HG03378 (cell line): Measurements from ENCODE around the gene ITGB6.
"Not testable (repeated sequence)": the region's sequence is repeated elsewhere in the genome, so short reads cannot be mapped to it uniquely, and the experiment has no call there.

Experiments used
- ATAC-seq: cut with Tn5 transposase; IDR thresholded peaks from one replicate; pipeline ENCODE4 v1.9.1; 2021; ENCODE audit warnings: mild to moderate bottlenecking, moderate library complexity; ENCODE audit not compliant: unreplicated experiment

ITGB6 gene

DNA sequence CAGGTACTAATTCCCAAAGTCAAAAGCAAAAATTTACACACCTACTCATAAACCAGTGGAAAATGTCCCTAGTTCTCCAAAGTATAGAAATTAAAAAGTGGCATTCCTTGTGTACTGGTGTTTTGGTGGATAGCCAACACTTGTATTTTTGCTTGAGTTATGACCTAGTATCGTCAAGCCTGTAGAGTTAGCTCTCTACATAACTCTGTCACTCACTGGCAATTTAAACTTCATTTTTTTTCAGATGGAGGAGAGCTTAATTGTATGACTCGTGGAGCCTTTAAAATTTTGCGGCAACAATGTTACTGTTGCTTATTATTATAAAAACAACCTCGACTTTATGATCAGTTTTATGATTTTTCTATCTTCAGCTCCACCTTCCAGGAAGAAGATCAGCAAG is 58.7 kb downstream of the ITGB6 start:
- ATAC-seq: no peak

DNA sequence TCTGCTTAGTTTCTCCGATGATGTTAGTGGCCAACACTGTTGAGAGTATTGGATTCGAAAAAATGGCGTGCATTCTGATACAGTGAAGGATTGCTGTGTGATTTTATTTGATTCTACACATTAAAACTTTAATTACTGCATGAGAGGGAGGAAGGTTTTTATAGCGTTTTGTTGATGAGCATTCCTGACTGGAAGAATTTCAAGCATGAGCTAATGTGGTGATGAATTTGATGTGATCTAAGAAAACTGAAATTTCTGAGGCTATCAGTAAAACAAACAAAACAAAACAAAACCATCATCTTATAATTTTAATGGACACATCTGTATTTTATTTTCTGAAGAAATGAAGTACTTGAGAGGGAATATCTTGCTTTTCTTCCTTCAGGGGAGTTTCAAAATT is 59.6 kb downstream of the ITGB6 start:
- ATAC-seq: no peak

DNA sequence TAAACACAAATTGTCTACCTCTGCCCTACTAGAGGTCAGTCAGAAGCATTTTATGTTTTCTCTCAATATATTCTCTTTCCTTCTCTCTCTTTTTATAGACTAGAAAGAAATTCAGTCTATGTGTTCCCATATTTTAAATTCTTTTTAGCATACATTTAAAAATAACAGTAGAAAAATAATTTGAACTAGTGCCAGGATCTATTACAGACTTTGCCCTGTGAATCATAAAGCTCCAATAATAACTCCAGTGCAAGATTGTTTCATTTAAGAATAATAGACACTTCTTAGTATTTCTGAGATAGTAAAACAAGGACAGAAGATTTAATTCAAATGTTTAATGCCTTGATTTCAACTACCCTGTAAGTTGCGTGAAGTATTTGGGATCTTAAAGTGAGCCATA is 60.1 kb downstream of the ITGB6 start:
- no peak for ATAC-seq

DNA sequence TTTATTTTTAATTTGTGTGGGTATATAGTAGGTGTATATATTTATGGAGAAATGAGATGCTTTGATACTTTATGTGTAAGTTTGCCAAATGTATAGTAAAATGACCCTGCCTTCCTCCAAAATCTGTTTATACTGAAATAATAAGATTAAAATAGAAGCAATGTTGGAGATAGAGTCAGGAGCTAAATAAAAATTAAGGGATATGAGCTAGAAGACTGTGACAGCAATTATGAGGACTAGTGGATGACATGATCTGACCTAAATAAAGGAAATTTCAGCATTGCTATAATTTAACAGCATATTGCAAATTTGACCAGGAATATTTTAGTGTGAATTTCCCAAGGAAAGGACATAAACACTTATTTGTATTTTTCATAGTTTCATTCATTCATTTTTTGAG is 60.7 kb downstream of the ITGB6 start:
- ATAC-seq: no peak

DNA sequence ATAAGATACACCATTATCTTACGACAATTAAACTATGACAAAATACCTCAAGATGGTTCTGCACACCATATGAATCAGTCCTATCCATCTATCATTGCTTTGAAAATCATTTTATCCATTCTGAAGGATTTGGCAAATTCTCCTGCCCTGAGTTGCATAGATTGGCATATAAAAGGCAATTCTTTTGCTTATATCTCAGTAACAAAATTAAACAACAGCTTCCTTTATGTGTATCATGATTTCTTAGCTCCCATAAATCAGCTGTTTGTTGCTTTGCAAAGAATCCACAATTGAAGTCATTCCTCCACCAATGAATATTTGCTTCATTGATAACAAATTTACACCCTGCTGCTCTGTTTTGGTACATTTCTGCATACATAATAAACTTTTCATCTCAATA is 61.7 kb downstream of the ITGB6 start:
- no peak for ATAC-seq

DNA sequence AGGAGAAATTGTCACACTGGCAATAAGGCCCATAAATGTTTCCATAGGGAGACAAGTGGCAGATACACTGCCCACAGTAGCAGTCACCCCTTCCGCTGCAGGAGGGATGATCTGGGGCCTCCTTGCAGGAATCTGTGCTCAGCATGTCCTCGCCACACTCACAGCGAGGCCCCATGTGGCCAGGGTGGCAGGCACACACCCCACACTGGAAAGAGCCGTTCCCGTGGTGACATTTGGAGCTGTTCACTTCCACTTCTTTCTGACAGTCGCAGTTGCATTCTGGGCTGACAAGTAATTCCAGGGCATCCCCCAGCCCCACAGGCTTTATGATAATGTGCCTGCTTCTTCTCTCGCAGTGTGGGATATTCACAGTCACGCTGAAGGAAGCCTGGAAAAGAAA is 62.6 kb downstream of the ITGB6 start:
- ATAC-seq: no peak

DNA sequence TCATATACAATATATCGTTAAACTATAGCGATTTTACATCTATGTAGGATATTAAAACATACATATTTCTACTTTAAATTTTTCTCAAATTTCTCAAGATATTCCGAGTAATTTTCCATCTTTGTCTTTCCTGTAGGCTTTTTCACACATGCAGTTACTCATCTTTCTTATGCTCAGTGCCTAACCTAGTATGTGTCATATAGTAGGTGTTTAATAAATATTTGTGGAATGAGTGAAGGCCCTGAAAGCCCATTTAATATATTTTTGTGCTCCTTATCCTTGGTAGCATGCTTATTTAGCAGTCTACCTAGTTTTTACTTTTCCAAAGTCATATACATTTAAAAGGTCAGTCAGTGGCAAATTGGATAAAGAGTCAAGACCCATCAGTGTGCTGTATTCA is 67.3 kb downstream of the ITGB6 start:
- no peak for ATAC-seq

DNA sequence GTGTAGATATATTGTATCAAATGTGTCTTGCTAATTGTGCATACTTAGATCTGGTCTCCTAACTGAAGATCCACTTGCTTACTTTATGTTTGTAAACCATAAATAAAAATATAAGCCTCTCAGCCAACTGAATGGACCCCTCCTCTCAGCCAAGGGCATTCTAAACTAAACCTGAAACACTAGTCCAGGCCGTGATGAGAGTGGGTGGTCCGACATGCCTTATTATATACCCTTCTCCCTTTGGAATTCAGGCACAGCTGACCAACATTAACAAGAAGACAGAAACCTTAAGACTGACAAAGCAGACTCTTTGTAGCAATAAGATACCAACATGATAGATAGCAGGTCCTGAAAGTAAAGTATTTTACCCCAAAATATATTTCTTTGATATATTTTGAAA is 73.3 kb downstream of the ITGB6 start:
- no peak for ATAC-seq

DNA sequence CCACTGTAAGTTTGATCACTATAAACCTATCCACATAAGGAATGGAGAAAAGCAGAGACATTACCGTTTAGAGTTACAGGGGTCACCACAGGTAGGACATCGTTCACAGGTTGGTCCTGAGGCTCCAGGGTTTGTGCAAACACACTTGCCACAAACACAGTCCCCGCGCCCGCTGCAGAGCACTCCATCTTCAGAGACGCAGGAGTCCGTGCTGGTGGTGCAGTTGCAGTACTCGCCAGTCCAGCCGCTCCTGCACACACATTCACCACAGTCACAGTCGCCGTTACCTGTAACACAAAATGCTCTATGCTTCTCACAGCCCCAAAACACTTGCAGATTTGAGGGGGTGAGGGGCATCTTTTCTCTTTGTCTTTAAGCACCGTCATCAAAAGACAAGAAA is 73.8 kb downstream of the ITGB6 start:
- no peak for ATAC-seq

DNA sequence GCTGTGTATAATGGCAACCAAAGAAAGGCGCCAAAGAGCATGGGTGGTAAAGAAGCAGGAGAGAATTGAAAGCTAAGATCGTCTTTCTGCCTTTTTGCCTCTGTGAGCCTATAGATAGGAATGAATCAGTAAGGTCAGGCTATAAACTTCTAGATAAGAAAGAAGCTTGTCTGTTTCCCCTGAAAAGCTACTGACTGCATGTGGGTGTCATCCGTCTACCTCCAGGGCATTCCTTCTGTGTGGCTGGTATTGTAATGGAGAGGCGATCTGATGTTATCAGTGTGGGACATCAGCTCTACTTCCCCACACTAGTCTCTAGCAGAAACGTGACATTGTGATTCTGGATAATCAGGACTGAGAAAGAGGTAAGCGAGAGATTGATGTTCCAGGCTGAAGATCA is 74.2 kb downstream of the ITGB6 start:
- no peak for ATAC-seq

DNA sequence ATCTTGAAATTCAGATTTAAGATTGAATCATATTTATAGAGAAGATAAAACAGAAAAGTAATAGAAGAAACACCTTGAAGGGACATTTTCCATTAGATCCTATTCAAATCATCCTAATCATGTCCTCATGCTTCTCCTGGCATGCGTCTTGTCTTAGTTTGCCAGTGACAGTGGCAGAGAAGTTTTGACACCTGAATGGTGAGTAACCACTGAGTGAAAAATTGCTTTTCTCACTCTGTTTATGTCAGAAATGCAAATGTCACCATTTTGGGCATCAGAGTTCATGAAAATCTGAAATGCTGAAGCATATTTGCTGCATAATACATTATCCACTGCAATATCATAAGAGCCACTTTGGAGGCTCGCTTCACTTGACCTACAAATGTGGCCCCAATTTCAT is 74.7 kb downstream of the ITGB6 start:
- no peak for ATAC-seq

DNA sequence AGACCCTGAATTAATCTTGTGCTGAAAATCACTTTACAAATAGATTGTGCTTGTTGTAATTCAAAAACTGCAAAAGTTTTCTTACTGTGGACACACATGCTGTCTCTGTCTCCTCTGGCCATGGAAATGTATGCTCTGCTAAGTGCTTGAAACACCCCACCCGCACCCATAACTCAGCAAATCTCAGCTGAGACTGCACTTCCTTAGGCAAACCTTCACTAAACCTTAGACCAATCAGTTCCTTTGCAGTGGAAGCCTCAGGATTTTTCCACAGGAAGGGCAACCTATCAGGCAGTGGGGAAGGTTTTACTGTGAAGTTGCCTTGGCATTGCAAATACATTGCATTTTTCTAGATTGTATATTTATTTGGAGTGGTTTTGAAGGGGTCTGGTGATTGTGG is 75.5 kb downstream of the ITGB6 start:
- ATAC-seq: no peak

DNA sequence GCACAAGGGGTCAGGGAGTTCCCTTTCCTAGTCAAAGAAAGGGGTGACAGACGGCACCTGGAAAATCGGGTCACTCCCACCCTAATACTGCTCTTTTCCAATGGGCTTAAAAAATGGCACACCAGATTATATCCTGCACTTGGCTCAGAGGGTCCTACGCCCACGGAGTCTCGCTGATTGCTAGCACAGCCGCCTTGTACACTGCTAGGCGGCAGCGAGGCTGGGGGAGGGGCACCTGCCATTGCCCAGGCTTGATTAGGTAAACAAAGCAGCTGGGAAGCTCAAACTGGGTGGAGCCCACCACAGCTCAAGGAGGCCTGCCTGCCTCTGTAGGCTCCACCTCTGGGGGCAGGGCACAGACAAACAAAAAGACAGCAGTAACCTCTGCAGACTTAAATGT is 85.4 kb downstream of the ITGB6 start:
- ATAC-seq: not testable (repeated sequence)

DNA sequence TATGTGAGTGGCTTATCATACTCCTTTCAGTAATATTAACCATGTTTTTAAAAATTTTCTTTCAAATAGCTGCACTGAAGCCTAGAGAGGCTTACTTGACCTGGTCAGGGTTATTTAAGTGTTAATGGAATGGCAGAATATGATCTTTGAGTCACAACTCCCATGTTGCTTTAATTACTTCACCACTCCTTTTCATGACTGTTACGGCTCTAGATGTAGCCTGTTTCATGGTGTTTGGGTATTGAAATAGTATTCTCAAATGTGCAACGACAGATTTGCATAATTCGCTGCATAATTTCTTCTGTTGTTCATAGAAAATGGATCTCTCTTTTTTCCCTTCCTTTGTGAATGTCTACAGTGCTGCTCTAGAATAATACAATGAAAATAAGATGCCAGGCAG is 86.1 kb downstream of the ITGB6 start:
- ATAC-seq: no peak

DNA sequence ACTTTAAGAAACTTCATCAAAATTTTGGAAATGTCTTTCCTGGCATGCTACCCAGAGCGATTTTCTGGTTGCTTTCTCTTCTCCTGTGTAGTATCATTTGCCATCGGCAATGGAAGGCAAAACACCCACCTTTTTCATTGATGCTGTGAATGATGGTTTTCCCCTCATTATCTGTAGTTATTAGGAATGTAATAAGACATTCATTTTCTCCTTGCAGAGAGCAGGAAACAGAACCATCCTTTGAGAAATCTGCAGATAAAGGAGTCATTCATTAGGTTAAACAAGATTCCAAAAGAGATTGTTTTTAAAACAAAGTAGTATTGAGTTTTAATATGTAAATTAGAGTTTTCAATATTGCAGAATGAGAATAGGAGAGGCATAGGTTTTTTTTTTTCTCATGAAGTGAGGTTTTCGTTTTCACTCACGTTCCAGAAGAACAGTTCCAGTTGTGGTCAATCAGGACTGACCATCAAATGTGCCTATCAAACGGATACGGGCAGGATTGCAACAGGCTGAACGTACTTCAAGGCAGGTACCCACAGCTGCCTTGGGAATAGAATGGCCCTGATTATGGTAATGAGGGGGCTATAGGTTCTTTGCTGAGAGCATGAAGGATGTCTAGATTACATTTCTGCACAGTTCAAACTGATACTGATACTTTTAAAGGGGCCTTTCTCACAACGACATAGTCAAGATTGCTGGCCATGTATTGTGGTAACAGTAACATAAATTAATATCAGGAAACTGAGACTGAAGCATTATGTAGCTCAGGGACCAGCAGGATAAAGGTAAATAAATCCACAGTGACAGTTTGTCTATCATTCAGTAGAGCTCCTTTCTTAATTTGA is 87.9 kb downstream of the ITGB6 start:
- peak; percentile 64 for ATAC-seq

DNA sequence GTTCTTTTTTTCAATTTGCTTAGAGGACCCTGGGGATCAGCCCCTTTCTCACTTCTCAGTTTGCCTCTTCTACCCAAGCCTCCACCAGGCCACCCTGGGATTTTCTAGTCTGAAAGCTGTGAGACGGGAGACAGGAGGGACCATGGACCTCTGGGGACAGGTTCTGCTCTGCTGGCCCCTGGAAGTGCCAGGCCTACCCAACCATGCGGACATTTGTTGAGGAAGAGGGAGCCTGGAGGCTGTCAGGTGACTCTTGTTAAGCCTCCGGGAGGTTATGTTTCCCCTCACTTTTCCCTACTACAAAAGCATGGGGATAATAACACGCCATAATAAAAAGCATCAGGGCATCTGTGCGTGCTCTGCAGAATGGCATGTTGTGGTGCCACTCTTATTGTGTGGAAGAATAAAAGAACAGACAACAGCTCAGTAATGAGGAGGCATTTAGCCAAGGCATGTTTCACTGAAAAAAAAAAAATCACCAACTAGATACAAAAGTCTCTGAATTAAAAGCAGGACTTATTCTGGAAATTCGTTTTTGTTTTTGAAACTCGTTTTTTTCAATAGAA is 89.3 kb downstream of the ITGB6 start:
- ATAC-seq: no peak

DNA sequence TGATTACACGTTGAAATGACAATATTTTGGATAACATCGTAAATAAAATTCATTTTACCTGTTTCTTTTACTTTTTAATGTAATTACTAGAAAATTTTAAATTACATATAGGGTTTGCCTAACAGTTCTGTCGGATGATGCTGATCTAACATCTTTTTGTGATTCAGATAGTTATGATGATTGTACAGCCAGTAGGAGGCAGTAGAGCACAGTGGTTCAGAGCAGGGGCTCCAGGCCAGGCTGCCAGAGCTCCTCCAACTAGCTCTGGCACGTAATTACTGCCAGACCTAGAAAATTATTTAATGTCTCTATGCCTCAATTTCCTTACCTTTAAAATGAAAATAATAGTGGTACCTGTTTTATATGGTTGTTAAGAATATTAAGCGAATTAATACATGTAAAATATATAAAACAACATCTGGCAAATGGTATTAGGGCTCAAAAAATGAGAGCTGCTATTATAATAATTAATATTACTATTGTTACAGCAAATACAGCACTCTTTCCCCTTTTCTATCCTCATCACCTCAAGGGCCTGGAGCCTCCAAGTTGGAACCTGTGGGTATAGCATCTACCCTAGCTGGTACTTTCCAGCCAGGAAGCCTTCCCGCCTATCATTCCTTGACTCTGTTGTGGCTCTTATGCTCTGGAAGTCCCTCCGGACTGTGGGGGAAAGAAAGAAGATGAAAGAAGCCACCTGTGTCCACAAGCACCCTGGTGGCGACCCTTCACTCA is 90.0 kb downstream of the ITGB6 start:
- ATAC-seq: peak; percentile 76

DNA sequence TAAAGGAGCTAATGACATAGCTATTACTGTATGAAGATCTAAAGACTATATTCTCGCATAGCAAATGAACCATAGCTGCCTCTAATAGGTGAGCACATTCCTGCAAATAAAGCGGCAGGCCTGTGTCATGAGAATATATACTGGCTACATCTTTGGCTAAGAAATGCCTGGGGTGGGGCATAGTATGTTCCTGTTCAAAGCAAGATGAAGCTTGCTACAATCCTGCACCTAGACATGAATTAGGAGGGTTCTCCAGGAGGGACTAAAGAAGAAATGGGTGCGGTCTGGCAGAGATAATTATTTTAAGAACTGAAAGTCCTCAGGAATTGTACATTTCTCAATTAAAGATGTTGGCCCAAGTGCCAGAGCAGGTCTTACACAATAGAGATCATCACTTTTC is 90.8 kb downstream of the ITGB6 start:
- no peak for ATAC-seq

DNA sequence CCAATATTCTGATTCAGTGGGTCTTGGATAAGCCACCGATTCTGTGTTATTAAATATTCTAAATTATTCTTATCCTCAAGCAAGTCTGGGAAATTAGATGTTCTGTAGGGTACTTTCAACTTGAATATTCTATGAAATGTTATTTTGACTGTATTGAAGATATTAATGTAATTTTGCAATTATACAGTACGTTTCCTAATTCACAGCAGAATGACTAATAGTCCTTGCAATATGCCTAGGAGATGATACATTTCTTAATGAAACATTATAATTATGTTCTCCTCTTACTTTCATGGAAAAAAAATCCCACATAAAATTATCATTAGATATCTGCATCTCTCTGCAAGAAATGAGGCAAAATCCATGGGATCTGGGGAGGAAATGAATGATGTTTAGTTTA is 91.4 kb downstream of the ITGB6 start:
- no peak for ATAC-seq

DNA sequence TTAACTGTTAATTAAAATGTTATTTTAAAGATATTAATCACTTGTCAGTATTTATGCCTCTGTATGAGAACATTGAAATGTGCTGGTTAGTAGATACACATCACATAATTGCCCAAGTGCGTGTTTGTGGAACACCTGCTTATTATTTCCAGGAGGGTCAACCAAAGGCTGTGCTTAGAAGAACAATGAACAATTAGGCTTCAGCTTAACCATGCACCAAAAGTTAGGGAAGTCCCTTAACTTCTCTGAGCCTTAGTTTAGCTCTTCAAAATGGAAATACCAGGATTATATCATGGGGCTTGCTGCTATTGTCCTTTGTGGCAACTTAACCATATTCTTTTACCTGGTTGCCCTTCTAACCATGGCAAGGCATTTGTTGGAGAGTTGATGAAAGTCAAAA is 94.7 kb downstream of the ITGB6 start:
- no peak for ATAC-seq

DNA sequence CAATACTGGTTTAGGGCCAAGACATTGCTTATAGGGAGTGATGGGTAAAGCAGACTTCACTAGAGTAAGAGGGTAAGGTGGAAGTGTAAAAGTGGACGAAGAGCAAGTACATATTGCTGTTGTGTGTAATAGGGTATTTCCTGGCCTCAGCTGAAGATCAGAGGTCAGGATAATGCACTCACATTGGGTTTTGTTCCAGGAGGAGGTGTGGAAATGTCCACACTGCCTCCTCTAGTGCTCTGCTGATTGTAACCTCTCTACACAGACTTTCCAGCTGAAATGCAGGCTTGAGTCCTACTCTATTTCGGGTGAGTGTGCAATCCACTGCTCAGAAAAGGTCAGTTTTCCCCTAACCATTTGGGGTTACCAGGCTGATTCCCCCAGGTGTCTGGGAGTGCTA is 96.0 kb downstream of the ITGB6 start:
- ATAC-seq: no peak

DNA sequence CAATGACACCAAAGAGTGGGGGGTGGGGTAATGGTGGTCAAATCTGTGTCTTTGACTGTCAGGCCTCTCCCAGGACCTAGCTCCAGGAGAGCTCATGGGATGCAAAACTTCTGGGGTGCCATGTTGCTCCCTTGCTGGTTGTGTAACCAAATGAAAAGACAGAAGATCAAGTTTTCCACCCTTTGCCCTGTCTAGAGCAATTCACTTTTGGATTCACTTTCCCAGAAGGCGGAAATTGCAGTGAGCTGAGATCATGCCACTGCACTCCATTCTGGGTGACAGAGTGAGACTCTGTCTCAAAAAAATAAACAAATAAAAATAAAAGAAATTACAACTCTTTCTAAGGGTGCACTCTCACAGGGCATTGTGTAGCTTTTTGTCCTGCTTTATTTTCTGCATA is 102.7 kb downstream of the ITGB6 start:
- no peak for ATAC-seq
